Epithelial cell of proximal tubule (primary cell): ENCODE results near the gene C10orf105. TPM values are rescaled to one million over a fixed set of nuclear protein-coding genes. Genes with fewer than 3 reads are reported as not detected.

Source experiments
- DNase-seq: peaks from one replicate; pipeline ENCODE4 v3.0.0-alpha.2; 2011; ENCODE audit warnings: low read depth
- H3K4me3 ChIP-seq: 2 replicates; pipeline ENCODE4 v1.5.1; 2011; ENCODE audit warnings: low read depth, mild to moderate bottlenecking, low read length
- CTCF ChIP-seq: conservative IDR thresholded peaks from 2 replicates; pipeline ENCODE4 v1.5.1; 2012; ENCODE audit warnings: low read depth, mild to moderate bottlenecking, low read length
- total RNA-seq: library from RNA; depleted of rRNA; stranded (reverse); fragments of >200 nt; gene quantifications from 2 replicates; pipeline ENCODE4 v1.2.3, GENCODE V29; 2015

Gene C10orf105
- total RNA-seq, 1 donor from 2014 or later: not detected

GRCh38 chr10:71664585-71664984 lies 55.0 kb downstream of the C10orf105 start:
- no peak for TF ChIP-seq CTCF
- H3K4me3 ChIP-seq: no peak overlapping the region
- DNase-seq: no peak

GRCh38 chr10:71663311-71663710 lies 56.3 kb downstream of the C10orf105 start:
- TF ChIP-seq CTCF: no peak
- no peak overlapping the region for H3K4me3 ChIP-seq
- no peak for DNase-seq

- TF ChIP-seq CTCF: no peak
- no peak overlapping the region for H3K4me3 ChIP-seq
- DNase-seq: no peak
Measured at GRCh38 chr10:71661779-71662336, 57.7 kb downstream of the C10orf105 start.

Other genes starting within 250 kb of the C10orf105 start
- gene VSIR, start 53.7 kb upstream of the C10orf105 start, total RNA-seq: 4.4 and 8.6 TPM in 2 replicates
- 444 and 614 TPM in 2 replicates for gene PSAP, start 131.5 kb upstream of the C10orf105 start, total RNA-seq
- 20.5 and 29.7 TPM in 2 replicates for gene CHST3, start 244.6 kb upstream of the C10orf105 start, total RNA-seq